OCI-LY7 (cell line): ENCODE results near the gene NELFA.

ENCODE experiments used
- EZH2phosphoT487 ChIP-seq: fragments of 200-600 bp; sonication (generic); IDR thresholded peaks from 2 replicates; pipeline ENCODE4 v1.6.1; 2018; ENCODE audit warnings: low read depth, borderline replicate concordance, mild to moderate bottlenecking, mixed run types, antibody characterized with exemption, low read length, moderate library complexity, mixed read lengths
- TF ChIP-seq, protein P1 (sequence below): fragments of 200-600 bp; sonication (generic); conservative IDR thresholded peaks from 2 replicates; pipeline ENCODE4 v1.5.1; 2014; ENCODE audit warnings: mild to moderate bottlenecking, antibody characterized with exemption, low read length, moderate library complexity, mixed read lengths

DNA sequence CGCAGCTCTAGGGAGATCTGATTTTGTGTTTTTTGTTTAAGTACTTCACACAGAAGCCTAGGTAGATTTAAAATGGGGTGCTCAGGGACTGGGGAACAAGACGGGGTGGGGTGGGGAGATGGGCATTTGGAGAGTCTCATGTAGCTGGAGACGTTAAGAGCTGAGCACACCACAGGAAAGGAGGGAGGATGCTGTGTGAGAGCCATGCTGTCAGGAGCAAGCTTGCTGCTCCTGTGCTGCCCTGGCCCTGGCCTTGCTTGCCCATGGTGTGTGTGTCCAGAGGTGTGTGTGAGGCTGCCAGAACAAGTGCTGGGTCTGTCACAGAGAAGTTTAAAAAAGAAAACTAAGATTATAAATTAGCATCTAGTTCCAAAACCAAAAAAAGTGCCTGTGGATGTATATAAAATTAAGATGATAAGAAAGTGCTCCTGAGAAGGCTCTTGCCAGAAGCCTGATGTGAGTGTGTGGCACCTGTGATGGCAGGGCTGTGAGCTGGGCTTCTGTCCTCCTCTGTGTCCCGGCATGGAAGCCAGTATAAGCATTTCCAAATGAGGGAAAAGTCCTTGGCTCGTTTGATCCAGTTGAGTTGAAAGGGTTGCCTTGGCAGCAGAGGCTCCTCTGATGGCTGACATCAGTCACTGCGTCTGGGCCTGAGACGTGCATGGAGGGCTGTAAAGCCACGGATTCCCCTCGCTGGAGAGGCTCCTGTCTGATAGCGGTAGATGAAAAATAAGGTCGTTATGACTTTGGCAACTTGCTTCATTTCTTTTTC lies 63.5 kb downstream of the NELFA start:
- TF ChIP-seq, protein P1, sequence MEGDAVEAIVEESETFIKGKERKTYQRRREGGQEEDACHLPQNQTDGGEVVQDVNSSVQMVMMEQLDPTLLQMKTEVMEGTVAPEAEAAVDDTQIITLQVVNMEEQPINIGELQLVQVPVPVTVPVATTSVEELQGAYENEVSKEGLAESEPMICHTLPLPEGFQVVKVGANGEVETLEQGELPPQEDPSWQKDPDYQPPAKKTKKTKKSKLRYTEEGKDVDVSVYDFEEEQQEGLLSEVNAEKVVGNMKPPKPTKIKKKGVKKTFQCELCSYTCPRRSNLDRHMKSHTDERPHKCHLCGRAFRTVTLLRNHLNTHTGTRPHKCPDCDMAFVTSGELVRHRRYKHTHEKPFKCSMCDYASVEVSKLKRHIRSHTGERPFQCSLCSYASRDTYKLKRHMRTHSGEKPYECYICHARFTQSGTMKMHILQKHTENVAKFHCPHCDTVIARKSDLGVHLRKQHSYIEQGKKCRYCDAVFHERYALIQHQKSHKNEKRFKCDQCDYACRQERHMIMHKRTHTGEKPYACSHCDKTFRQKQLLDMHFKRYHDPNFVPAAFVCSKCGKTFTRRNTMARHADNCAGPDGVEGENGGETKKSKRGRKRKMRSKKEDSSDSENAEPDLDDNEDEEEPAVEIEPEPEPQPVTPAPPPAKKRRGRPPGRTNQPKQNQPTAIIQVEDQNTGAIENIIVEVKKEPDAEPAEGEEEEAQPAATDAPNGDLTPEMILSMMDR: no peak
- TF ChIP-seq EZH2phosphoT487: no peak
